ENCODE measurements around the gene TMEM134.

- no peak for TF ChIP-seq CTCF (IDR thresholded peaks at IDR 0.05; ENCODE audit: low read length)
- TF ChIP-seq EZH2 (IDR thresholded peaks at IDR 0.05; ENCODE audit: borderline replicate concordance, low read length) = no peak
Measured at GRCh38 chr11:67441731-67442351, 27.2 kb downstream of the TMEM134 start.
